ENCODE data around the gene METTL13.

Gene METTL13, protein sequence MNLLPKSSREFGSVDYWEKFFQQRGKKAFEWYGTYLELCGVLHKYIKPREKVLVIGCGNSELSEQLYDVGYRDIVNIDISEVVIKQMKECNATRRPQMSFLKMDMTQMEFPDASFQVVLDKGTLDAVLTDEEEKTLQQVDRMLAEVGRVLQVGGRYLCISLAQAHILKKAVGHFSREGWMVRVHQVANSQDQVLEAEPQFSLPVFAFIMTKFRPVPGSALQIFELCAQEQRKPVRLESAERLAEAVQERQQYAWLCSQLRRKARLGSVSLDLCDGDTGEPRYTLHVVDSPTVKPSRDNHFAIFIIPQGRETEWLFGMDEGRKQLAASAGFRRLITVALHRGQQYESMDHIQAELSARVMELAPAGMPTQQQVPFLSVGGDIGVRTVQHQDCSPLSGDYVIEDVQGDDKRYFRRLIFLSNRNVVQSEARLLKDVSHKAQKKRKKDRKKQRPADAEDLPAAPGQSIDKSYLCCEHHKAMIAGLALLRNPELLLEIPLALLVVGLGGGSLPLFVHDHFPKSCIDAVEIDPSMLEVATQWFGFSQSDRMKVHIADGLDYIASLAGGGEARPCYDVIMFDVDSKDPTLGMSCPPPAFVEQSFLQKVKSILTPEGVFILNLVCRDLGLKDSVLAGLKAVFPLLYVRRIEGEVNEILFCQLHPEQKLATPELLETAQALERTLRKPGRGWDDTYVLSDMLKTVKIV

DNA sequence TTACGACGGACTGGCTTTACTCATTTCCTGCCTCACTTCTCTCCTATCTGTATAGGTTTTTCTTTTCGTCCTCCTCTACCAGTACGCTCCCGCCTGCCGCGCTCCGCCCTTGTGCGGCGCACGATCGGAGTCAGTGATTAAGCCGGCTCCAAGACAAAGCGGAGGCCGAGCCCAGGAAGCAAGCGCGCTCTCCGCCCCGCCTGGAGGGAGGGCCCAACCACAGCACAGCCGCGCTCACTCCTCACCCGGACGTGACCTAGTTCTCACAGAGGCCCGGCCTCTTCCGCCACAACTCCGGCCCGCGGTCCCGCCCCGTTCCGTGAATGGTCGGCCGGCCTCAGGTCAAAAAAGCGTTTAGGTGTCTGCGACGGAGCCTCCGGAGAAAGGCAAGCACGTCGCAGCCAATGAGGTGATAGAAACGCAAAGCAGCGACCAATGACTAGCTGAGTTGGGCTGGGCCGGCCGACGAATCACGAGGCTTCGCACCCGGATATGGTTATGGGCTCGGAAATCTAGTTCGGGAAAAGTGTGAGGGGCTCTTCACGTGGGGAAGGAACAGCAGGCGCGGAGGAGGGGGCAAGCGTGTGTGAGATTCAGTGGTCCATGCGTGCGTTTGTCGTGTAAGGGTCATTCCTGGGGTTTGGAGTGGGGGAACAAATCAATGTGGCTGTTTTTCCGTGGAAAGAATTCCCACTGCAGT lies at the start of gene METTL13:
METTL13 (plus strand) TSS at position 485 of the 700 bp plus-strand sequence. CDS start 308 bp downstream, outside the sequence.
- peak; percentile 89 for DNase-seq

DNA sequence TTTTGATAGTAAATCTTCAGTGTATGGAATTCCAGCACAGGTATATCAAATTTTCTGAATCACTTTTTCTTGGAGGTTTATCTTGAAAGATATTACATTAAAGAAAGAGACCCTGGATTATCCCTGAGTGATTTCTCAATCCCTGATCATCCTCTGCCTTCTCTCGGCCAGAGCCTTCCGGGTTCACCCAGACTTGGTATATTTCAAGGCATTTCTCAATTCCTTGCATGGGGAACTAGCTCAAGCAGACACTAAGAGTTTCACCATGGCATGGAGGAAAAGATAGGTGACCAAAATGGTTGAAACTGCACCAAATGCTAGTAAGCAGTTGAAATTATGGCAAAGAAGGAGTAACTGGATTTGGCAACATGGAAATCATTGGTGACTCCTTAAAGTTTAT lies 45.3 kb upstream of the METTL13 start:
- no peak for DNase-seq

DNA sequence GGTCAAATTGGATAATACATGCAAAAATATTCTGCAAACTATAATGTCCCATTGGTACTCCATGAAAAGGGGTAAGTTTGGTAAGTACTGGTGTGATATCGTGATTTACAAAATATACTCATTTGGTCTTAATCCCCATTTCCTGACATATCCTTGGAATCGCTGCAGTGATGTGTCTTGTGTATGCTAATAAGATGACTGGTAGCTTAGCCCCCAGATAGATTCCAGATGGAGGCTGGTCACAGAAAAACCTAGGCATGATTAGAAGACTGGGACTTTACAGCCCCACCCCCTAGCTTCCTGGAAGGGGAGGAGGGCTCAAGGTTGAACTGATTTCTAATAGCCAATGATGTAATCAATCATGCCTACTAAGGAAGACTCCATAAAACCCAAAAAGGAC lies 42.5 kb upstream of the METTL13 start:
- DNase-seq = no peak

DNA sequence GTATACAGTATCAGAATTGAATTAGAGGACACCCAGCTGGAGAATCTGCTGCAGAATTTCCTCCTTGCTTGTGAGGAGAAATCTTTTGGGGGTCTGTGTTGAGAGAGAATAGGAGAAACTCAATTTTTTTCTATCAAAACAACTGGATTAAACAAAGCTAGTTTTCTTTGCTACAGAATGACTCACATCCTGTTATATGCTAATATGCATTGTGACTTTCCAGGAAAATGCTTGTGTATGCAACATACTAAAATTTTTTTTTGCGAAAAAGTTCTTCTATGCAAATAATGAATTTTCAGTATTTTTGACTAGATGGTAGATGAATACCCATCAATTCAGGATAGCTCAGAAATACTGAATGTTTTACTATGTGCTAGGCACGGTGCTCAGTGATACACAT lies 41.8 kb upstream of the METTL13 start:
- DNase-seq = no peak

DNA sequence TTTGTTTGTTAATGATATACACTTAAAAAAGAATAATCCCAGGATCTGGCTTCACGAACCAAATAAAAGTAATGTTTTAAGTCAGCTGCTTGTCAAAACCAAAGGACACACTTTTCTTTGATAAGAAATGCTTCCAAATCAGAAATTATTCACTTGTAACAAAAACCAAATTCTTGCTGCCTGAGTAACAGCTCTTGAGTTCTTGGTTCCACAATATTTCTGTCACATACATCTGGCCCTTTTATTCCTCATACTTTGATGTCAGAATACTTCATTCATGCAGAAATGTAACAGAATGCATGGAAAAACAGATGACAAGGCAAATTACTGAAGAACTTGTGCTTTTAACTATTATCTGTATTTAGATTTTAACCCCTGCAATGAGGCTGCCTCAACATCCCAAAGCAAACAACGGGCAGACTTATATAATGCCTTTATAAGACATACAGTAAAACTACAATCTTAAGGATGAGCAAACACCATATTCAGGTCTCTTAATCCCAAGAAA lies 41.0 kb upstream of the METTL13 start:
- no peak for DNase-seq

DNA sequence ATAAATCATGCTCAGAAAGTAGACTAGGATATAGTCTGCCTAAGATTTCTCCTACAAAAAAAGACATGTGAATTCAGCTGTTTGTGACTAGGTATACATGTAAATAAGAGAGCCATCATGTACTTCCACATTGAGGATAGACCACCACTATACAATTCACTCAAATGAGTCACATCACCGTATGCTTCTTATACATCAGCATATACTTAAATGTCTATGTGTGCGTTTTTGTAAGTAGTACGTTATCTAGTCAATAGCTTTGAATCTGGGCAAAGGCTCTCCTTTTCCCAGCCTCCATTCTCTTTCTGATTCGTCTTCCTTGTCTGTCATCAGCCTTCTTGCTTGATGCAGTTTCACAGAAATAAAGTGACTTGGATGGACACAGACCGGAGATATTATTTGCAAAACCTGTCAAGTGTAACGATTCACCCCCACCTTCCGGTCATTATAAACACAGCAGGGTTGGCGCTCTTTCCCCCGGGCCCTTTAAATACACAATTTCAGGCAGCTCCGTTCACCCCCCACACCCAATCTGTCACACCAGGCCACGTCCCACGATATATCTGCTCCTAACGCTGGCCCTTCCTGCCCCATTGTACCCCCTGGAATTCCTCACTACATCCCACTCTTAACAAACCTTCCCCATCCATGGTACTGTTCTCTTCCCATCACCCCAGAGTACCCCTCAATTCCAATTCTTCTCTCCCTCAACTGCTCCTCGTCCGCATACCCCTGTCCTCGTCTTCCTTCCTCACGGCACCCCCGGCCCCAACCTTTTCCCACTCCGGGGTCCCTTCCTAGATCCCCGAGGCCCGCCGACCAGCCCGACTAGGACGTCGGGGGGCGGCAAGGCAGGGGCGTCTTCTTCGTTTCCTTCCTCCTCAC lies 40.2 kb upstream of the METTL13 start:
- no peak for DNase-seq

DNA sequence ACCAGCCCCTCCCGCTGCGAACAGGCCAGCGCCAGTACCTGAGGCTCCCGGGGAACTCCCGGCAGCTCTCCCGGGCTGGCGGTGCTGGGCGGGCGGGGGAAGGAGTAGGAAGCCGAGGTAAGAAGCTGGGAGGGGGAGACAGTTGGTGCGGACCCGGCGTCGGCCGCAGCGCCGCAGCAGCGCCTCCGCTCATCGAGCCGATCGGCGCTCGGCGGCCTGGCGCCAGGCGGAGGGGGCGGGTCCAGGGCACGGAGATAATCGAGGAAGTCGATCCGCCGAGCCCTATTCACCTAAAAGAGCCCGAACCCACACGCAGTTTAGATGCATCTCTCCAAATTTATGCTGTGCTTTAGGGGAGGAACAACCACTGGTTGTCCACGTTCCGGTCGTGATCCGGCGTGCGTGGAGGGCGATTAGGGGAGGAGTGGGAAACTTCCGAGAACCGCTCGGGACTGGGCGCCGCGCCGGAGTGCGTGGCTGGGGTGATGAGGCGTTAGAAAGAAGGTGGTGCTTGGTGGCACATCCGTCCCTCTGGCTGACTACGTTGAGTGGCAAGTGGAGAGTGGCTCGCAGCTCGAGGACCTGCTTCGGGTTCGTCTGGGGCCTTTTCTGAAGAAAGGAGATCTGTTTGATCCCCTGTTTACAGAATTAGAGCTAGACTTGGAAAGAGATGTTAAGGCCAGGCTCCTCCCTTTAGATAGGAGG lies 39.4 kb upstream of the METTL13 start, which contains the start of gene VAMP4:
VAMP4 (minus strand) TSS at position 194 of the 705 bp plus-strand sequence. CDS start 3,651 bp downstream, outside the sequence.
- peak; percentile 66 for DNase-seq

DNA sequence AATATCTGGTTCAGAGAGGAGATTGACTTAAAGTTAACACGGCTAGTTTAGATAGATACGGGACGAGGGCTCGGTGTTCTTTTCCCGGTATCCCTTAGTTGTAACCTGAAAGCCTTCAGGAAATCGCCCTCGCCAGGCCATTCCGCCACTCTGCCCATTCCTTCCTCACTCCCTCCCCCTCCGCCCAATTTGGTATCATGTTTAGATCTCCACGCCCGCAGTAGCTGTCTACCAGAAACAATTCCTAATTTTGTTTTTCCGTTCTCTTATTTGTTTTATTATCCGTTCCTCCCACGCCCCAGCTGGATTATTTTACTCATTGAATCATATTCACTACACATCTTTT lies 38.9 kb upstream of the METTL13 start:
- no peak for DNase-seq

DNA sequence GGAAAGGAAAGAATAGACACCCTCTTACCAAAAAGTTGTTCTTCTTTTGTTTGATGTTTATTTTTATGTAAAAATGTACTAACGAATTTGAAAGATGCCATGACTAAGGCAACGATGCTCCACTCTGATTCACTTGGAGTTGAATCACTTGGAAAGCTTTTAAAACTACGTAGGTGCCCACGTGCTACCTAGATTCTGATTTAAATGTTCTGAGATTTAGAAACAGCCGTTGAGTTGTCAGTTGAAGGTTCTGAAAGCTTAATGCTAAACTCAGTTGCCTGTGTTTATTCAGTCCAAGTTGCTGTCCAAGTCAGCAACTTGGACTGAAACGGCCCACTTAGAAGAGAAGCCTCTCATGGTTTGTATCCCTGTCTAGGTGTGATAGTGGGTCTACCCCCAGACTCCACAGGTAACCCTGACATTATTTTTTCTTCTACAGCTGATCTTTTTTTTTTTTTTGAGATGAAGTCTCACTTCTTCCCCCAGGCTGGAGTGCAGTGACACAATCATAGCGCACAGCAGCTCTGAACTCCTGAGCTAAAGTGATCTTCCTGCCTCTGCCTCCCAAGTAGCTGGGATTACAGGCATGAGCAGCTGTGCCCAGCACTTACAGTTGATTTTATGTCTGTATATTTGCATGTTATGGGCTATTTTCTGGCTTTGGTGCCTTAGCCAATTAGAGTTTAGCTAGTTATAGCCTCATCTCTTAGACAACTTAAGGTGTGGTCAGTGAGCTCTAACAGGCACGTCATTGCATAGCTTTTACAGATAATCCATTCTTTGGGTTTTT lies 38.2 kb upstream of the METTL13 start:
- DNase-seq = no peak

DNA sequence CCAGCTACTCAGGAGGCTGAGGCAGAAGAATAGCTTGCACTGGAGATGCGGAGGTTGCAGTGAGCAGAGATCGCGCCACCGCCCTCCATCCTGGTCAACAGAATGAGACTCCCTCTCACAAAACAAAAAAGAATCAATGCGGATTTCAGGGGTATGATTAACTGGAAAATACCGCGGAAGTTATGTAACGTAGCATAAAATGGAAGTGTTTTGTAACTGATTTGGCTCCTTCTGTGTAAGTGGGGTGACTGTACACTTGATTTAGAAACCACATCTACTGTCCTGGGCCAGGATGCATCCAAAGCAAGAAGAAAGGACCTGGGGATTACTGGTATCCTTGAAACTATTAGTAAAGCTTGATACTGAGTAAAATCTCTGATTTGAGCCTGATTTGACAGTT lies 36.5 kb upstream of the METTL13 start:
- DNase-seq = no peak

DNA sequence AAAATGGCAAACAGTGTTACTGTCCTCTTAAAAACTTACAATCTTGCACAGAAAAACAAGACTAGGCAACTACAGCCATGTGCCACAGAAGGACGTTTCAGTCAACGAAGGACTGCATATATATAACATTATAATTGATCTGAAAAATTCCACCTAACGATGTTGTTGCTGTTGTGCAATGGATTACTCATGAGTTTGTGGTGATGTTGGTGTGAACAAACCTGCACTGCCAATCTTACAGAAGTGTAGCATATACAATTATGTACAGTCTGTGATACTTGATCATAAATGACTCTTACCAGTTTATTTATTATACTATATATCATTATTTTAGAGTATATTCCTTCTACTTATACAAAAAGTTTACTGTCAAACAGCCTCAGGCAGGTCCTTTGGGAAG lies 32.8 kb upstream of the METTL13 start:
- no peak for DNase-seq

DNA sequence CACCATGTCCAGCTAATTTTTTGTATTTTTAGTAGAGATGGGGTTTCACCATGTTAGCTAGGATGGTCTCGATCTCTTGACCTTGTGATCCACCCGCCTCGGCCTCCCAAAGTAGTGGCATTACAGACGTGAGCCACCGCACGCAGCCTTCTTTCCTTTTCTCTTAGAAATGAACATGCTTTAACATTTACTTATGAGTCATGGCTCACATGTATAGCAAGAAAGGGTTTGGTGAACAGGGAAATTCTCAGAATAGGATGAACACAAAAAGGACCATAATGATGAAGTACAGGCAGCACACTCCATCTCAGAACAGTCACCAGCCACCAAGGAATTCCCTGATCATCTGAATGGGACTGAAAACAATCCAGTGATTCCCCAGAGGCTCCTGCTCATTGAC lies 30.2 kb upstream of the METTL13 start:
- DNase-seq = no peak

DNA sequence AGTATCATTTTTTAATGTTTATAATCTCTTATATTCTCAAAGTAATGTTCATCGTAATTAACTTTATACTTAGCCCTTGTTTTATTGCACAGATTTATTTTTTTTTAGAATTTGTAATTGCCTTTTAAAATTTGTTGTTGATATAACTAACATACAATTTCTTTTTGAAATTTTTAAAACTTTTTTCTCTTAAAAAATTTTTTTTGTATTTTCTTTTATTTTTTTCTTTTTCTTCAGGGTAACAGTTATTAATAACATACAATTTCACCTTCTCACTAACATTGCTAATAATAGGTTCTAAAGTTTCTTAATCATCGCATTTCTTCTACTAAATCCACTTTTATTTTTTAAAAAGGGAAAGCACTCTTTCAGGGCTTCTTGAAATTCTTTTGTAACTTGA lies 28.3 kb upstream of the METTL13 start:
- no peak for DNase-seq

DNA sequence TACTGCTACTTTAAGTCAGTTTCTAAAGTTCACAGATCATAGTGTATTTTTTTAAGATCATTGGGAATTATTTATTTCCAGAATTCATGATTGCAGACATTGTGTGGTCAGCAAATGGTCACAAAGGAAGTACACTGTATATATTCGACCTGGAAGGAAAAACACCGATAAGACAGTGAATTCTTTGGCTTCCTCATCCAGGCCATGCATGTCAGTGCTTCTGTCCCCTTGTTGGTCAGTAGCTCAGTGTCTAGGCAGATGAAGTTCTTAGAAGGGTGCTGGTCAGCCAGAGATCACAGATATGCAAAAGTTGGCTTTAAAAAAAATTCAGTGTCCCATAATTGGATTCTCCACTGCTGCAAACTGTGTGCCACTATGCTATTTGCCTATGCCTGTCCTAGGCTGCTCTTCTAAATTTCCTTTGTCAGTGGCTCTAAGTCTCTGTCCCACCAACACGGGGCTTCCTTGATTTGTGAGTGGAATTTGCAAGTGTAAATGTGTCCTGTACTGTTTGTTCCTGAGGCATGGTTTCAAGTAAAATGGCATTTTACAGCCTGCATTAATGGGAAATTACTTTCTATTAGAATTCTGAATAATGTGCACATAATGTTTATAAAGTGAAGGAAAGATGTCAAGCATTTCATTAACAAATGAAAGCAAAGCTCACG lies 27.6 kb upstream of the METTL13 start:
- DNase-seq = no peak

DNA sequence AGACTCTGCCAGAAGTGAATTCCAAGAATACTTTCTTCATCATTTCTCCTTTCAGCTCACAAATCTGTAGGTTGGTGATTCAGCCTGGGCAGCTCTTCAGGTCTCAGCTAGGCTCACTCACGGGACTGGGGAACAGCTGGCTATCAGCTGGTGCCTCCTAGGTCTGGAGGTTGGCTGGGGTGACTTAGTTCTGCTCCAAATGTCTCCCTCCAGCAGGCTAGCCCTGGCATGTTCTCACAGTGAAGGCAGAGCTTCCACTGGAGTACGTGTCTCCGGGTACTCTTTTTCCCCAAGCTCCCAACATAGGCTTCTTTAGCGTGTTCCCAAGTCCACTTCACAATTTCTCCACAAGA lies 27.1 kb upstream of the METTL13 start:
- no peak for DNase-seq

DNA sequence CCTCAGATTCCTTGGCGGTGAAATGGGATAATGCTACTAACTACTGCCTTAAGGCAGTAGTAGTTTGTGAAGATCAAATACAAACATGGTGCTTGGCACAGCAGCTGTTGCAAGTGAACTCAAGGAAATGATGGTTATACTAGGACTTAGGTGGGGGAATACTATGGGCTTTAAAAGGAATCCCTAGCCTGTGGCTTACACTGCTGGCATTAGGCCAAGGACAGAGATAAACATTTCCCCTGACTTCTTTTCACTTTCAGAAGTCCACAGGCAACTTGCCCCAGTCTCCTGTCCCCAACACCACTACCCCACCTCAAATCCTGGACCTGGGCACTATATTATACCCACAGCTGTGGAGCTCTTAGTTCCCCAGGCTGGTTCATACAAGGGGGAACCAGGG lies 26.5 kb upstream of the METTL13 start:
- DNase-seq = no peak

DNA sequence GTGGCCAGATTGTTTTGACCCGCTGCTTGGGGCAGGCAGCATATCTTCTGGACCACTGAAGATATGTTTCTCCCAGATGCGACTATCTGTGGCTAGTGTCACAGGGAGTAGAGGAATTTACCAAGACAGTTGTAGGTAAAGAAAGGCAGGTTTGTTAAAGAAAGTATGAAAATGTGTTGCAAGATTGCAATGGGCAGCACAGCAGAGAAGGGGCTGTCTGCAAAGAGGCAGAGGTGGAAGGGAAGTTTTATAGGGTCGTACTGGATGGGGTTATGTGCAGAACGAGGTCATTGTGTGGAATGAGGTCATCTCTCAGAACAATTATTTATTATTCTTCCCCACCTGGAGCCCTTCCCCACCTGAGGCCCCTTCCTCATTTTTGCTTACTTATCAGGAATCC lies 24.6 kb upstream of the METTL13 start:
- no peak for DNase-seq

DNA sequence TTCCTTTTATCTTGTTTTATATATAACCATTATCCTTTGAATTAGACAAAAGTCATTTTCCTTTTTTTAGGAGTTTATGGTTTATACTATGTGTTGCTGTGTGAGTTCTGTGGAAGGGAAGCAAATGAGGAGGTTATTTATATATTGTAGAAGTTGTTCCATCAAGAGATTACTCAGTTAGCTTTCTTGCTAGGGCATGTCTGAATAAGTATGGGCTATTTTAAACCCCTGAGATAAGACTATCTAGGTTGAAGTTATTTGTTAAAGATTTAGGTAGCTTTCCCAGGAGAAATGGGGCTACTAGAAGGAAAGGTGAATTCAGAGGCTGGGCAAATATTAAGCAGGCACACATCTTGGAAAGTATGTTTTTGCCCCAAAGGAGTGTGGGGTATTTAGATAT lies 23.4 kb upstream of the METTL13 start:
- no peak for DNase-seq

DNA sequence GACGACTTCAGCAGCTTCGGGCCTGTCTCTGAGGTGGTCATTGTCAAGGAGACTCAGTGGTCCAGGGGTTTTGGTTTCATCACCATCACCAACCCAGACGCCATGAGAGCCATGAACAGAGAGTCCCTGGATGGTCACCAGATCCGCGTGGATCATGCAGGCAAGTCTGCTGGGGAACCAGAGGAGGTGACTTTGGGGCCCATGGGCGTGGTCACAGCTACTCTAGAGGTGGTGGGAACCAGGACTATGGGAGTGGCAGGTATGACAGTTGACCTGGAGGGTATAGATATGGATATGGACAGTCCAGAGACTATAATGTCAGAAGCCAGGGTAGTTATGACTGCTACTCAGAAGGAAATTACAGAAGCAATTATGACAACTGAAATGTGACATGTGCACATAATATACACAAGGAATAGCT lies 19.3 kb upstream of the METTL13 start:
- DNase-seq = no peak

DNA sequence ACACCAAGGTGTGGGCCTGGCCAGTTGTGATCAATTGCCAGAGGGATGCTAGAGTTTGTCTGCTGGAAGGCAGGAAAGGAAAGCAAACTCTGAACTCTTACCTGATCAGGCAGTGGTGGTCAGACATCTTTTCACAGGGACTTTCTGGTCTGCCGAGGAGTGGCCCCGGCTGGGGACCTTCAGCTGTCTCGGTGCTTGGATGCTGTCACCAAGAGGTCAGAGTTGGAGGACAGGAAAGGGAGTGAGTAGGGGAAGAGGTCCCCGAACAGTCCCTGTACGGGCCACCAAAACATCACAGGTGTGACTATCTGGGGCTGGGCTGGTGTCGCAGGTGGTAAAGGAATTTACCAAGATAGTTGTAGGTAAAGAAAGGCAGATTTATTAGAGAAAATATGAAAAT lies 17.7 kb upstream of the METTL13 start:
- DNase-seq = no peak

DNA sequence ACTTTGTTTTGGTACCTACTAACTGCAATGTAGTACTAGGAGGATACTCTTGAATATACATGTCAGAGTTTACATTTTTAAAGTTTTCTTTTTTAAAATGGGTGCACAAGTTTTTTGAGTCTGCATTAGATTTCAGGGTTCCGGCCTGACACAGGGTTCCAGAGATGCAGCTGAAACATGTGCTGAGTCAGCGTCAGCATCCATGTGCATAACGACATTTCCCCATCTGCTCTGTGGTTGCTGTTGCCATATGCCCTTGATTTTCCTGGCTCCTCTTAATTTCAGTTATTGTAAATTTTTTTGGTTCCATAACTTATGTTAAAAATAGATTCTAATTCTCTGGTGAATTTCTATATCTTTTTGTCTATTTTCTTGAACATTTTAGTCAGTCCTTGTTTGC lies 12.3 kb upstream of the METTL13 start:
- DNase-seq = no peak
